DND-41 (cell line): ENCODE results near the gene SGCD.

Source experiments
- EZH2 ChIP-seq: IDR thresholded peaks from 3 replicates; pipeline ENCODE4 v1.6.1; 2012; ENCODE audit warnings: borderline replicate concordance, low read depth, mild to moderate bottlenecking, moderate library complexity, low read length, inconsistent platforms; ENCODE audit not compliant: severe bottlenecking
- TF ChIP-seq, protein P1 (sequence below): IDR thresholded peaks from 2 replicates; pipeline ENCODE4 v1.5.1; 2012; ENCODE audit warnings: borderline replicate concordance, low read length, moderate library complexity, mild to moderate bottlenecking; ENCODE audit not compliant: poor library complexity, severe bottlenecking; ENCODE audit errors: extremely low read depth

DNA sequence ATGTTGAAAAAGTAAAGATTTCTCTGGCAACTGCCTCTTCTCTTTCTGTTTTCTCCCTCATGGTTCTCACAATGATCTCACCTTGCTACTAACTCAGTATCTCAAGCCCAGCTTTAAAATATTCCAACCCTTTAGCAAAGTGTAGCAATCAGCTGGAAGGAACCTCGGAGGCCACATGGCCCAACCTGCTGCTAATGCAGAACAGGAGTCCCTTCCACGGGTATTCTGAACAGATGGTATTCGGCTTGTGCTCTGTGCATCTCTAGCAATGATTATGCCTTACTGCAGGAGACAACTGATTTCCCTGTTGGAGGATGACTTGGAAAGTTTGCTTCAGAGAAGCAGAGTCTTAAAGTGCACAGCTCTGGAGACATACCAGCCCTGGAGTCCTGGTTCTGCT lies 371.4 kb downstream of the SGCD start:
- TF ChIP-seq, protein P1, sequence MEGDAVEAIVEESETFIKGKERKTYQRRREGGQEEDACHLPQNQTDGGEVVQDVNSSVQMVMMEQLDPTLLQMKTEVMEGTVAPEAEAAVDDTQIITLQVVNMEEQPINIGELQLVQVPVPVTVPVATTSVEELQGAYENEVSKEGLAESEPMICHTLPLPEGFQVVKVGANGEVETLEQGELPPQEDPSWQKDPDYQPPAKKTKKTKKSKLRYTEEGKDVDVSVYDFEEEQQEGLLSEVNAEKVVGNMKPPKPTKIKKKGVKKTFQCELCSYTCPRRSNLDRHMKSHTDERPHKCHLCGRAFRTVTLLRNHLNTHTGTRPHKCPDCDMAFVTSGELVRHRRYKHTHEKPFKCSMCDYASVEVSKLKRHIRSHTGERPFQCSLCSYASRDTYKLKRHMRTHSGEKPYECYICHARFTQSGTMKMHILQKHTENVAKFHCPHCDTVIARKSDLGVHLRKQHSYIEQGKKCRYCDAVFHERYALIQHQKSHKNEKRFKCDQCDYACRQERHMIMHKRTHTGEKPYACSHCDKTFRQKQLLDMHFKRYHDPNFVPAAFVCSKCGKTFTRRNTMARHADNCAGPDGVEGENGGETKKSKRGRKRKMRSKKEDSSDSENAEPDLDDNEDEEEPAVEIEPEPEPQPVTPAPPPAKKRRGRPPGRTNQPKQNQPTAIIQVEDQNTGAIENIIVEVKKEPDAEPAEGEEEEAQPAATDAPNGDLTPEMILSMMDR, result no peak
- TF ChIP-seq EZH2, result no peak
